ENCODE data around the gene HADHA.

HADHA gene

DNA sequence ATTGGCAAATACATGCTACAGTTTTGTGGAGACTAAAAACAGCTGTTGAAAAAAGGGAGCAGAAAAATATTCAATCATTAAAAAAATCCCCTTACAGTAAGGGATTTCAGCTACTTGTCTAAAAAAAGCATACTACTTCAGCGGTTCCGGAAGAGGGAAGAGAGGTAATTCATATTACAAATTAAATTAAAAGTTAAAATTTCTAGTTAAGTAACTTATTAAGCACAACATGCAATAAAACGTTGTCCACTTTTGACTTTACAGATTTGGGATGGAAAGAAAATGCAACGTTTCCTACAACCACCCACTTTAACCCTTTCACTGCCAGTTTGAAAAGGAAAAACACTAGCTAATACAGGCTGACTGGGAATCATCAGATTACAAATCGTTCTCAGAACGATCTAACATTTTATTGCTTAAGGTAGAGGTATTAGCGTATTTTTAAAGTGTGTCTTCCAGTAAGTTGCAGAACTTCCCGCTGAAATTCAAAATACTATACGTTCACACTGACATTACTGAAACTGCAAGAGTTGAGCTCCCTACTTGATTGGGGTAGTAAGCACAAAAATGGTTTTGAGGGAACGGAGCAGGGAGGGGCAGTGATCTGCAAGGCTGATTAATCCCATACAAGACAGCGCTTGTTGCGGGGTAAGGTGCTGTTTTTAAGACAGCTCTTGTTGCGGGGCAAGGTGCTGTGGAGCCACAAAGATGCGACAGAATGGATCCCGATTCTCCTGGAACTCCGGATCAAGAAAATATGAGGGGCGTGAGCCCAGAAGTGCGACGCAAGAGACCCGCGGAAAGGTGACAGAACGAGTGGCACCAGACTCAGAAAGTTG is 743 bp downstream of the HADHA start:
- DNase-seq, result no peak

DNA sequence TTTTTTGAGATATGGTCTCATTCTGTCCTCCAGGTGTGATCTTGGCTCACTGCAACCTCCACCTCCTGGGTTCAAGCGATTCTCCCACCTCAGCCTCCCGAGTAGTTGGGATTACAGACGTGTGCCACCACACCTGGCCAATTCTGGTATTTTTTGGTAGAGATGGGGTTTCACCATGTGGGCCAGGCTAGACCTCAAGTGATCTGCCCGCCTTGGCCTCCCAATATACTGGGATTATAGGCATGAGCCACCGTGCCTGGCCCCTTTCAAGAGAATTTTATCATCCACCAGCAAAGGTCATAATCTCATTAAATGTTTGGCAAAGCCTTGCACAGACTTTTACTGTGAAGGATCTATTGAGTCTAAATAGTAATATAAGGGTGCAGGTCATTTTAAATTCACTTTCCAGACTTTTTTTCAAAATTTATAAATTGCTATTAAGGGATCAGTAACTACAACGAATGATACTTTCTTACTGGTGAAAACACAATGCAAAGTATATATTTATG is 2.5 kb downstream of the HADHA start:
- DNase-seq, result no peak

DNA sequence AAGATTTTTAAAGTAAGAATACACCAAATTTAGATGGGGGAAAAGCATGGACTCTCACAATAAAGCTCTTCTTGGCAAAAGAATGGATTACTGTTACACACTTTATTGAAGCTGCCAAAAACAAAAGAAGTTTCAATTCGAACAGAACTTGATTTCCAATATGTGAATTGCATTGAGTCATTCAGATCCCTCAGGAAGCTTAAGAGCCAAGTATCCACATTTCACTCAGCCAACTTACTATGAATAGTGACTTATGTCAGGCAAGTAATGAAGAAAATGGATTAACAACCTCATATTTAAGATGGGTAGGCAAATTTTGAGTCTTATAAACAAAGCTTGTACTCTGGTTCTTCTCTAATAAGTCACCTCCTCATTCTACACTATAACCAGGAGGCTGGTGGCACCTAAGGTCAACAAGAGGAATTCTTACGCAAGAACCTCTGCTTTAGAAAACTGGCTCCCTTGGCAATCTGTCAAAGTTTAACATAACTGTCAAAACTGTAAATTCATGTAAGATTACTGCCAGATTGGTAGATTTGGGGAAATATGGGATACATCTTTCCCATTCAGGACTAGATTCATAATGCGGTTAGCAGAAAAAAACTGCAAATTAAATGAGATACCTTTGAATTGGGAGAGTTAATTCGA is 6.0 kb downstream of the HADHA start:
- no peak for DNase-seq

DNA sequence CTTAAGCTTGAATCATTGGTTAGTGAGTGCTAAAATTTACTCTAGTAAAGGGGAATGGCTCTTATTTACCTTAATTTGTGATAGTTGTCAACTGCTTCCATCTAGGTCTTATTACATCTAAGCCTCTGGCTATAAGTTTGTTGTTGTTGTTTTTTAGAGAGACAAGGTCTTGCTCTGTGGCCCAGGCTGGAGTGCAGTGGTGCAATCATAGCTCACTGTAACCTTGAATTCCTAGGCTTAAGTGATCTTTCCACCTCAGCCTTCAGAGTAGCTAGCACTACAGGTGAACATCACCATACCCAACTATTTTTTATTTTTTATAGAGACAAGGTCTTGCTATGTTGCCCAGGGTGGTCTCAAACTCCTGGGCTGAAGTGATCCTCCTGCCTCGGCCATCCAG is 6.6 kb downstream of the HADHA start:
- no peak for DNase-seq

GRCh38 chr2:26235089-26235488 is 9.3 kb downstream of the HADHA start:
- no peak for DNase-seq

GRCh38 chr2:26230806-26231205 is 13.6 kb downstream of the HADHA start:
- DNase-seq, result no peak

GRCh38 chr2:26229595-26229994 is 14.8 kb downstream of the HADHA start:
- no peak for DNase-seq

DNA sequence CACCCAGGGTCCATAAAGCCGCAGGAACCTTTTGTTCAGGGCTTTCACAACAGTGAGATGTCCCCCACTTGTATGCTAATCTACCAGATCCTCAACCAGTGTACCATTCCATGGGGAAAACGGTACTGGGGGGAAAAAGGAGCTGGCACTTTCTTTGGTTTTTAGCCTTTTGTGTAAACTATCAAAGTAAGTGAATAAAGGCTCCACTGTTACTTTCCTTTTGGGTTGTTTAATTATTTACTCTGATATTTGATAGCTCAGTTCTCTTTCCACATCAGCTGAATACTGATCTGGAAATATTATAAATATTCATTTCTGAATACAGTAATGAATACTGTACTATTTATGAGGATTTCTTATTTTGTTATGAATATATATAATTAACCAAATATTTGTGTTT is 20.3 kb downstream of the HADHA start:
- no peak for DNase-seq

- DNase-seq, result no peak
Observed at GRCh38 chr2:26223018-26223417, 21.4 kb downstream of the HADHA start.

DNA sequence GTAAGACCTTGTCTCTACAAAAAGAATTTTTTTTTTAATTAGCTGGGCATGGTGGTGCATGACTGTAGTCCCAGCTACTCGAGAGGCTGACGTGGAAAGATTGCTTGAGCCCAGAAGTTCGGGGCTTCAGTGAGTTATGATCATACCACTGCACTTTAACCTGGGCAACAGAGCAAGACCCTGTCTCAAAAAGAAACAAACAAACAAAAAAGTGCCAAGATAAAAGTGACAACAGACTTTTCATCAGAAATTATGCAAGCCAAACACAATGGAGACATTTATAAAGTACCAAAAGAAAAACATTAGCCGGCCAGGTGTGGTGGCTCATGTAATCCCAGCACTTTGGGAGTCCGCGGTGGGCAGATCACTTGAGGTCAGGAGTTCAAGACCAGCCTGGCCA is 26.7 kb downstream of the HADHA start:
- DNase-seq, result no peak

DNA sequence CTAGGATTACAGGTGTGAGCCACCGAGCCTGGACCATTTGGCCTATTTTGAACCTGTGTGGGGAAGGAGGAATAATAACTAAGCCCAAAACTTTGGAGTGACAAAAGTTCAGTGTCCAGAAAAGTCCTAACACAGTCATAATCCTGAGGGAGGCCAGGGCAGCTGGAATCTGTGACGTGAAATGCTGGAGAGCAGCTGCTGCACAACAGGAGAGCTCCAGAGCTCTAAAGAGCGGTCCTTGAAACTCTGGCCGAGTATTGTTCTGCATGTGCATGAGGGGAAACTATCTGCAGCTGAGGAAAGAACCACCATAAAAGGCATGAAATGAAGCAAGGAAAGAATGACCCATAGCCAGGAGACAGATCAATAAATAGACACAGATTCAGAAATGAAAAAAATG is 27.8 kb downstream of the HADHA start:
- DNase-seq, result no peak

- no peak for DNase-seq
Observed at GRCh38 chr2:26215833-26216232, 28.6 kb downstream of the HADHA start.

DNA sequence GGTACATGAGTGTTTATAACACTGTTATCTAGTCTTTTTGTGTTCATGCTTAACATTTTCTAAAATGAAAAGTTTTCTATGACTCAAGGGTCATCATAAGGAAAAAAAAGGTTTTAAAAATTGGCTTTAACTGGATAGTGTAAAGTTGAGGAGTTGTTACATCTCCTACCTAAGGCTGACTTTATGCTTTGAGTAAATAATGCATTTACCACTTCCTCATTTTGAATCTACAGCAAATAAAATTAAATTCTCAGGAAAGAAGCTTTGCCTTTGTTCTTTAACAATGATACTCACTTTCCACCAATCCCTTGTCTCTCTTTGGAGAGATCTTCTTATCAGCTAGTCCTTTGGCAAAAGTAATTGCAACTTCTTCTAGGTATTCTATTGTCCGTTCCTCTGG is 29.7 kb downstream of the HADHA start:
- no peak for DNase-seq

DNA sequence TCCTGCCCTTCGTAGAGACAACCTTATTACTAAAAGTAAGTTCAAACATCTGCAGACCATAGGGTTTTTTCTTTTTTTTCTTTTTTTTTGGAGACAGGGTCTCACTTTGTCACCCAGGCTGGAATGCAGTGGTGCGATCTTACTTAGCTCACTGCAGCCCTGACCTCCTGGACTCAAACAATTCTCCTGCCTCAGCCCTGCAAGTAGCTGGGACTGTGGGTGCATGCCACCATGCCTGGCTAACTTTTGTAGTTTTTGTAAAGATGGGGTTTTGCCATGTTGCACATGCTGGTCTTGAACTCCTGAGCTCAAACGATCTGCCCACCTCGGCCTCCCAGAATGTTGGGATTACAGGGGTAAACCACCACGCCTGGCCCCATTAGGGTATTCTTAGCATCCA is 32.4 kb downstream of the HADHA start:
- DNase-seq, result no peak

- no peak for DNase-seq
Observed at GRCh38 chr2:26203906-26204305, 40.5 kb downstream of the HADHA start.

GRCh38 chr2:26202981-26203490 is 41.4 kb downstream of the HADHA start:
- DNase-seq, result no peak

- no peak for DNase-seq
Observed at GRCh38 chr2:26197516-26197915, 46.9 kb downstream of the HADHA start.

DNA sequence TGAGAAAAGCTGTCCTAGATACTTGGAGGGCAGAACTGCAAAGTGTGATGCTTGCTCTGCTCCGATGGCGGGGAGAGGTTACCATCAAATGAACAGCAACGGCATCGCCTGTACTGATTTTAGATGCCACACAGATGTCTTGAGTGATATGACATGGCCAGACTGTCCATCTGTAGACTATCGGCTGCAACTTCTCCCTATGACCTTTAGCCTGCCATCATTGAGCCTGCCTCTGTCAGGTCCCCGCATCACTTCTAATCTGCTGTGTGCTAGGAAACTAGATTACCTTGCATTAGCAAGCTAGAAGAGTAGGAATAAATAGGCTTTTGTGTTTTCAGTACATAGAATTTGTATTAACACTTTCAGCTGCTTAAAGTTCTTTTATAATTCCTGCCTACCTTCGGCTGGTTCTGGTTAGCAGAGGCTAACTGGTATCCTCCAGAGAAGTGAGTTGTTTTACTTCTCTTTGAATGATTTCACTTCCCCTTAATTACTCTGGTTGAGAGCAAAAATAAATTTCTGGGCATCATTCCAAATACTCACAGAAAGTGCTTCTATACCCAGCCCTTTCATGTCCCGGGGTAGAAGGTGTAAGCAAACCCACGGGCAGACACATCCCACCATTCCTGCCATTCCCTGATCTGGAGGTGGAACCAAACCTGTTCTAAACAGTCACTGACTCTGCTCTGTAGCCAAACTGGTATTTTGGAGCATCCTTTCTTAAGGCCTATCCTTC is 47.6 kb downstream of the HADHA start:
- DNase-seq, result no peak

- DNase-seq, result no peak
Observed at GRCh38 chr2:26195040-26195984, 49.1 kb downstream of the HADHA start.

GRCh38 chr2:26193578-26194231 is 50.7 kb downstream of the HADHA start:
- no peak for DNase-seq

DNA sequence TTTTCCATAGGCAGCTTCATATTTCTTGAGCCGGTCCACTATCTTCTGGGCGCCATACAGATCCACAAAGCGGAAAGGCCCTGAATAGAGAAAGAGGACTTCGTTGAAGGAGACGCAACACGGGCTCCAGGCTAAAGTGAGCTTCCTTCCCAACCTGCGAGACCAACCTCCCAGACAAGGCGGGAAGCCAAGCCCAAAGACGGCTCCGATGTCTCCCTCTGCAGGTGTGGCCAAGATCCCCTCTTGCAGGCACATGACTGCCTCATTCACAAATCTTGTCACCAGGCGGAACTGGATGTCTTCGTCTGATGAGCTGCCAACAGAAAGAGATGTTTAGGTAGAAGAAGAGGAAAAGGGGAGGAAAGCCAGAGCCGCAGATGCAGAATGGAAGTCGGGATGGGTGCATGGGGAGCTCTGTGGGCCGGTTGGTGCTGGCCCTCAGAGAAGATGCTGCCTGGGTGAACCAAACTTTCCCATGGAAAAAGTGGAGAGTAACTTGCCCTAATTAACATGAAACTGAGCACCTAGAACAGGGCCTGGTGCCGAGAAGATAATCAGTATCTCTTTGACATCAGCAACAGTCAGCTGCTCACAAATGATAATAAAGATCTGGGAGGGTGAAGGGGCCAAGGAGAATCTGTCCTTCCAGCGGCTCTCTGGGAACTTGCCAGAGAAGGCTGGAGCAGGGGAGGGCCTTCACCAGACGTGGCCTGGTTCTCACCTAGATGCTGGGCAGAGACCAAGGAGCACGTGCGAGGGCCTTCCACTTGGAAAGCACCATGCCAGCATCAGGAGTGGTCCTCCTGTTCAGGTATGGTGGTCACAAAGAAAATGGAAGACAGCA is 52.9 kb downstream of the HADHA start:
- no peak for DNase-seq

Data from cortex of kidney (tissue), 1 donor.